IMR-90 (cell line): Measurements from ENCODE around the gene PLEKHG5. TPM values are rescaled to one million over a fixed set of nuclear protein-coding genes. Genes with fewer than 3 reads are reported as not detected.

Source experiments
- ATAC-seq: fragments of 200-7000 bp; cut with Tn5 transposase; 2 replicates; pipeline ENCODE4 v1.9.1; 2020; ENCODE audit warnings: low read depth, mild to moderate bottlenecking, moderate library complexity
- BruUV-seq: library from RNA; stranded (reverse); fragments of 400-500 nt; replicated peaks from 2 replicates; lab custom pipeline; 2021; lab: Mats Ljungman, UMichigan
- CTCF ChIA-PET: fragments of 300-600 bp; formaldehyde crosslinking; extraction: SDS; loops from one replicate; lab custom pipeline; 2021; ENCODE audit warnings: antibody characterized with exemption; lab: Yijun Ruan, JAX
- POLR2A ChIA-PET: fragments of 300-600 bp; sonication (Branson Sonifier 250); formaldehyde crosslinking; loops from one replicate; lab custom pipeline; 2022; ENCODE audit warnings: antibody characterized with exemption; ENCODE audit not compliant: unreplicated experiment; lab: Charles Lee
- DNase-seq: peaks from one replicate; pipeline ENCODE4 v3.0.0; 2013
- H2AFZ ChIP-seq: replicated peaks from 2 replicates; pipeline ENCODE3; 2013; ENCODE audit warnings: low read length, mild to moderate bottlenecking; ENCODE audit not compliant: poor library complexity
- H2AK5ac ChIP-seq: 2 replicates; pipeline ENCODE4 v1.6.1; 2013; ENCODE audit warnings: low read depth, low read length, inconsistent platforms
- H2AK9ac ChIP-seq: replicated peaks from 2 replicates; pipeline ENCODE3; 2013; ENCODE audit warnings: mild to moderate bottlenecking, low read depth, low read length, moderate library complexity; ENCODE audit not compliant: poor library complexity
- H2BK120ac ChIP-seq: 2 replicates; pipeline ENCODE4 v1.6.1; 2013; ENCODE audit warnings: low read depth, low read length, inconsistent platforms
- H2BK15ac ChIP-seq: 3 replicates; pipeline ENCODE4 v1.6.1; 2013; ENCODE audit warnings: low read depth, low read length, inconsistent platforms
- H2BK20ac ChIP-seq: 2 replicates; pipeline ENCODE4 v1.6.1; 2013; ENCODE audit warnings: low read depth, mild to moderate bottlenecking, inconsistent platforms, low read length, moderate library complexity
- H2BK5ac ChIP-seq: 2 replicates; pipeline ENCODE4 v1.6.1; 2013; ENCODE audit warnings: mild to moderate bottlenecking, low read depth, low read length, inconsistent platforms; ENCODE audit not compliant: poor library complexity, severe bottlenecking
- H3K14ac ChIP-seq: replicated peaks from 2 replicates; pipeline ENCODE4 v1.6.1; 2013; ENCODE audit warnings: low read depth, low read length, inconsistent platforms
- H3K18ac ChIP-seq: 2 replicates; pipeline ENCODE4 v1.6.1; 2013; ENCODE audit warnings: low read depth, low read length, control low read depth
- H3K23ac ChIP-seq: 2 replicates; pipeline ENCODE4 v1.6.1; 2013; ENCODE audit warnings: low read depth, low read length, inconsistent platforms
- H3K27ac ChIP-seq: 2 replicates; pipeline ENCODE4 v1.5.1; 2013; ENCODE audit warnings: mild to moderate bottlenecking, control low read depth, low read length; ENCODE audit not compliant: insufficient read depth
- H3K27me3 ChIP-seq: 2 replicates; pipeline ENCODE4 v1.6.1; 2013; ENCODE audit warnings: low read length; ENCODE audit not compliant: control insufficient read depth, insufficient read depth
- H3K36me3 ChIP-seq: 2 replicates; pipeline ENCODE4 v1.6.1; 2013; ENCODE audit warnings: low read length, mixed read lengths; ENCODE audit not compliant: control insufficient read depth, insufficient read depth
- H3K4ac ChIP-seq: 2 replicates; pipeline ENCODE4 v1.6.1; 2013; ENCODE audit warnings: low read depth, low read length, inconsistent platforms
- H3K4me1 ChIP-seq: 2 replicates; pipeline ENCODE4 v1.6.1; 2013; ENCODE audit warnings: low read length, mixed read lengths; ENCODE audit not compliant: control insufficient read depth, insufficient read depth
- H3K4me2 ChIP-seq: 2 replicates; pipeline ENCODE4 v1.6.1; 2013; ENCODE audit warnings: low read depth, mild to moderate bottlenecking, control low read depth, low read length, moderate library complexity
- H3K4me3 ChIP-seq: 2 replicates; pipeline ENCODE4 v1.5.1; 2013; ENCODE audit warnings: low read depth, mild to moderate bottlenecking, control low read depth, low read length, moderate library complexity; ENCODE audit not compliant: insufficient read depth
- H3K56ac ChIP-seq: 2 replicates; pipeline ENCODE4 v1.6.1; 2013; ENCODE audit warnings: low read length, inconsistent platforms; ENCODE audit not compliant: insufficient read depth; ENCODE audit errors: extremely low read depth
- H3K79me1 ChIP-seq, 2 experiments: 2 replicates each; pipeline ENCODE4 v1.6.1; 2013; ENCODE audit warnings: low read length in 2 of 2, inconsistent platforms in 1 of 2, low read depth in 1 of 2
- H3K9ac ChIP-seq: 2 replicates; pipeline ENCODE4 v1.6.1; 2013; ENCODE audit warnings: low read depth, low read length, control low read depth
- H3K9me1 ChIP-seq: 2 replicates; pipeline ENCODE4 v1.6.1; 2013; ENCODE audit warnings: low read length, inconsistent platforms; ENCODE audit not compliant: insufficient read depth
- H3K9me3 ChIP-seq: 2 replicates; pipeline ENCODE4 v1.6.1; 2013; ENCODE audit warnings: low read length; ENCODE audit not compliant: control insufficient read depth, insufficient read depth
- H4K20me1 ChIP-seq: 2 replicates; pipeline ENCODE4 v1.6.1; 2013; ENCODE audit warnings: low read length, inconsistent platforms; ENCODE audit not compliant: insufficient read depth
- H4K5ac ChIP-seq: 2 replicates; pipeline ENCODE4 v1.6.1; 2013; ENCODE audit warnings: mild to moderate bottlenecking, low read depth, low read length, control low read depth
- H4K8ac ChIP-seq, 2 experiments: 2 replicates each; pipeline ENCODE4 v1.6.1; 2013; ENCODE audit warnings: low read depth in 2 of 2, low read length in 2 of 2, control low read depth in 1 of 2, inconsistent platforms in 1 of 2
- H4K91ac ChIP-seq: 2 replicates; pipeline ENCODE4 v1.6.1; 2013; ENCODE audit warnings: low read depth, low read length, inconsistent platforms; ENCODE audit not compliant: insufficient read depth
- CEBPB ChIP-seq: IDR thresholded peaks from 2 replicates; pipeline ENCODE4 v1.6.1; 2012; ENCODE audit warnings: low read depth, low read length, improper control_type of control experiment
- CHD1 ChIP-seq: IDR thresholded peaks from 2 replicates; pipeline ENCODE4 v1.6.1; 2012; ENCODE audit warnings: low read depth, low read length, improper control_type of control experiment
- FOS ChIP-seq: fragments of 150-350 bp; IDR thresholded peaks from 2 replicates; pipeline ENCODE4 v1.6.1; 2016; ENCODE audit warnings: low read depth, low read length
- MAFK ChIP-seq: IDR thresholded peaks from 2 replicates; pipeline ENCODE4 v1.6.1; 2012; ENCODE audit warnings: low read depth, low read length, improper control_type of control experiment
- MAZ ChIP-seq: IDR thresholded peaks from 2 replicates; pipeline ENCODE4 v1.6.1; 2012; ENCODE audit warnings: low read depth, mild to moderate bottlenecking, low read length, improper control_type of control experiment, moderate library complexity, borderline replicate concordance
- RCOR1 ChIP-seq: IDR thresholded peaks from 2 replicates; pipeline ENCODE4 v1.6.1; 2012; ENCODE audit warnings: mild to moderate bottlenecking, low read length, improper control_type of control experiment; ENCODE audit not compliant: insufficient replicate concordance
- RFX5 ChIP-seq: IDR thresholded peaks from 2 replicates; pipeline ENCODE4 v1.8.0; 2012; ENCODE audit warnings: low read depth, mild to moderate bottlenecking, low read length, moderate library complexity
- SMC3 ChIP-seq: fragments of 150-350 bp; IDR thresholded peaks from 2 replicates; pipeline ENCODE4 v1.6.1; 2016; ENCODE audit warnings: low read depth, mild to moderate bottlenecking, antibody characterized with exemption, low read length, moderate library complexity
- WGBS, 2 experiments: methylation state at CpG; one replicate each; pipeline versions ENCODE4 v1.1.5 to v1.1.7; 2013; ENCODE audit warnings: missing lambda C conversion rate in 2 of 2; ENCODE audit not compliant: insufficient read length in 1 of 2; ENCODE audit errors: extremely low coverage in 2 of 2; 5-methylcytosine and 5-hydroxymethylcytosine counted together
- dilution Hi-C: fragments of 300-500 bp; cut with HindIII; formaldehyde crosslinking; loops from one replicate; pipeline ENCODE4 v1.14.3; 2018; ENCODE audit warnings: low sequenced_read_pairs; ENCODE audit not compliant: unreplicated experiment
- in situ Hi-C: fragments of 300-500 bp; cut with MboI; formaldehyde crosslinking; loops from 3 replicates; pipeline ENCODE4 v1.14.3; 2019; ENCODE audit warnings: low sequenced_read_pairs, inconsistent platforms, mixed read lengths
- intact Hi-C: fragments of 100-400 bp; cut with micrococcal nuclease; formaldehyde crosslinking; loops from 2 replicates; pipeline ENCODE4 v1.10.0; 2022
- polyA plus RNA-seq, 3 experiments: library from polyadenylated mRNA; depleted of rRNA; stranded (reverse); fragments of >200 nt; gene quantifications; 2 replicates each; pipeline ENCODE4 v1.2.3, GENCODE V29; 2012; ENCODE audit warnings: low replicate concordance in 1 of 3
- total RNA-seq: library from RNA; depleted of rRNA; stranded (reverse); fragments of >200 nt; gene quantifications from 2 replicates; pipeline ENCODE4 v1.2.3, GENCODE V29; 2012
- TF ChIP-seq, protein P1 (sequence below): conservative IDR thresholded peaks from 2 replicates; pipeline ENCODE4 v1.5.1; 2012; ENCODE audit warnings: mild to moderate bottlenecking, low read depth, low read length, improper control_type of control experiment
- TF ChIP-seq, protein P2 (sequence below): fragments of 150-350 bp; IDR thresholded peaks from 2 replicates; pipeline ENCODE4 v1.6.1; 2017; ENCODE audit warnings: mild to moderate bottlenecking, antibody characterized with exemption, low read length, low read depth

Gene PLEKHG5
- total and polyA plus RNA-seq, 2 of the 4 experiments (the other 2 are of a cell fraction), result 4.8 to 11.6 TPM

DNA sequence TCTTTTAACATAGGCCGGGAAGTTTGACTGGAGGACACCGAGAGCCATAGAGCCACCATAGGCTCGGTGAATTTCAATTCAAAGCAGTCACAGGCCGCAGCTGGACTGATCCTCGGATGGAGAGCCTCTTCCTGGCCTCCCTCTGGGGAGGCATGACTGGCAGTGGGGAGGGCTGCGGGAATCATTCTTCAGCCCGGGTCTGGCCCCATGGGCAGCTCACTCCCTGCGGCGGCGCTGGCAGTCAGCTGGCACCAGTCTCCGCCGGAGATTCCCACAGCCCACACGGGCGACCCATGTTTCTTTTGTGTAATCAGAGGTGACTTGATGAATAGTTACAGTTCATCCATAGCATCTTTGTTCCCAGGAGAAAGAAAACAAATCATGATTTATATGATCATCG, 56.3 kb downstream of the PLEKHG5 start:
- Histone ChIP-seq H3K18ac (no peak overlapping the region), H2BK5ac (no peak overlapping the region), H3K4me2 (no peak overlapping the region), H3K4ac (no peak overlapping the region), H4K5ac (no peak overlapping the region), H2AFZ (no peak overlapping the region), H3K56ac (no peak overlapping the region), H4K8ac (no peak overlapping the region), H2BK120ac (no peak overlapping the region), H3K23ac (no peak overlapping the region), H3K9ac (no peak overlapping the region), H2AK9ac (no peak overlapping the region), H3K14ac (no peak overlapping the region), H3K27ac (no peak overlapping the region), H3K36me3 (no peaks in the 10 kb centered on the region), H3K79me1 (no peaks in the 10 kb centered on the region), H3K4me3 (no peak overlapping the region), H4K20me1 (no peaks in the 10 kb centered on the region; the same call in 1 of the 2 replicates), H2BK20ac (no peak overlapping the region), H3K9me3 (no peaks in the 10 kb centered on the region), H3K27me3 (peaks cover 42% of the 10 kb centered on the region), H3K4me1 (peaks cover 1% of the 10 kb centered on the region; the same call in 1 of the 2 replicates), H2AK5ac (no peak overlapping the region), H4K91ac (no peak overlapping the region), H2BK15ac (no peak overlapping the region), H3K9me1 (no peaks in the 10 kb centered on the region)
- ATAC-seq (no peak), DNase-seq (no peak)
- ChIA-PET CTCF (no interaction called here), POLR2A (no interaction called here)
- intact Hi-C loops, result loop anchor here (5.0 kb wide), 2 partner anchors 73 to 88 kb away; no protein-coding TSS in a partner anchor
- no CpG with 5 or more reads among the region's 15 CpGs for WGBS, 2 experiments
- TF ChIP-seq FOS (no peak), CHD1 (no peak), MAFK (no peak), RCOR1 (no peak), RFX5 (no peak), MAZ (no peak), CEBPB (no peak), SMC3 (no peak)
- TF ChIP-seq, protein P1, sequence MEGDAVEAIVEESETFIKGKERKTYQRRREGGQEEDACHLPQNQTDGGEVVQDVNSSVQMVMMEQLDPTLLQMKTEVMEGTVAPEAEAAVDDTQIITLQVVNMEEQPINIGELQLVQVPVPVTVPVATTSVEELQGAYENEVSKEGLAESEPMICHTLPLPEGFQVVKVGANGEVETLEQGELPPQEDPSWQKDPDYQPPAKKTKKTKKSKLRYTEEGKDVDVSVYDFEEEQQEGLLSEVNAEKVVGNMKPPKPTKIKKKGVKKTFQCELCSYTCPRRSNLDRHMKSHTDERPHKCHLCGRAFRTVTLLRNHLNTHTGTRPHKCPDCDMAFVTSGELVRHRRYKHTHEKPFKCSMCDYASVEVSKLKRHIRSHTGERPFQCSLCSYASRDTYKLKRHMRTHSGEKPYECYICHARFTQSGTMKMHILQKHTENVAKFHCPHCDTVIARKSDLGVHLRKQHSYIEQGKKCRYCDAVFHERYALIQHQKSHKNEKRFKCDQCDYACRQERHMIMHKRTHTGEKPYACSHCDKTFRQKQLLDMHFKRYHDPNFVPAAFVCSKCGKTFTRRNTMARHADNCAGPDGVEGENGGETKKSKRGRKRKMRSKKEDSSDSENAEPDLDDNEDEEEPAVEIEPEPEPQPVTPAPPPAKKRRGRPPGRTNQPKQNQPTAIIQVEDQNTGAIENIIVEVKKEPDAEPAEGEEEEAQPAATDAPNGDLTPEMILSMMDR, result no peak
- TF ChIP-seq, protein P2, sequence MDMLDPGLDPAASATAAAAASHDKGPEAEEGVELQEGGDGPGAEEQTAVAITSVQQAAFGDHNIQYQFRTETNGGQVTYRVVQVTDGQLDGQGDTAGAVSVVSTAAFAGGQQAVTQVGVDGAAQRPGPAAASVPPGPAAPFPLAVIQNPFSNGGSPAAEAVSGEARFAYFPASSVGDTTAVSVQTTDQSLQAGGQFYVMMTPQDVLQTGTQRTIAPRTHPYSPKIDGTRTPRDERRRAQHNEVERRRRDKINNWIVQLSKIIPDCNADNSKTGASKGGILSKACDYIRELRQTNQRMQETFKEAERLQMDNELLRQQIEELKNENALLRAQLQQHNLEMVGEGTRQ, result no peak
- no TSS peak for BruUV-seq
- in situ Hi-C loops, result no loop called here
- dilution Hi-C loops, result no loop called here
